Measurements from ENCODE around the gene UBTD1.

UBTD1 gene, protein sequence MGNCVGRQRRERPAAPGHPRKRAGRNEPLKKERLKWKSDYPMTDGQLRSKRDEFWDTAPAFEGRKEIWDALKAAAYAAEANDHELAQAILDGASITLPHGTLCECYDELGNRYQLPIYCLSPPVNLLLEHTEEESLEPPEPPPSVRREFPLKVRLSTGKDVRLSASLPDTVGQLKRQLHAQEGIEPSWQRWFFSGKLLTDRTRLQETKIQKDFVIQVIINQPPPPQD

DNA sequence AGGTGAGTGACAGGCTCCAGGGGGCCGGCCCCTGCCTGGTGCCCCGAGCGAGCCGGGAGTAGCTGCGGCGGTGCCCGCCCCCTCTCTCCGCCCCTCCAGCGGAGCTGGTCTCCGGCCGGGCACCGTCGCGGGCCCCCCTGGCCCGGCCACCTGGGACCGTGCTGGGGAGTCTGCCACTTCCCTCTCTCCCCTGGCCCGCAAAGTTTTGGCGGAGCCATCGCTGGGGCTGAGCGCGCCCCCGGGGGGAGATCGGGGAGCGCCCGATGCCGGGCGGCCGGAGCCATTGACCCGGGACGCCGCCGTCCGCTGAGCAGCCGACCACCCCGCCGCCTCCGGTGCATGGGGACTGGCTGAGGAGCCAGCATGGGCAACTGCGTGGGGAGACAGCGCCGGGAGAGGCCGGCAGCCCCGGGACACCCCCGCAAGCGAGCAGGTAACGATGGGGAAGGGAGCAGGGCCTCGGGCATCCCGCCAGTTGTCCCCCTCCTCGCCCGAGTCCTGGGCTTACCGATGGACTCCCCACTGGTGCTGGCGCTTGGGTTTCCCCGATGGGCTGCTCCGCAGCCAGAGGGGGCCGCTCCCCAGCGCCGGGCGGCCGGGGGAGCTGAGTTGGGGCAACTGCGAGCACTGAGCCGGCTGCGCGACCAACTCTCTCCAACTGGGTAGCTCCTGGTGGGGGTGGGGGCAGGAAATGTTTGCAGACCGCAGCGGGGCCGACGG lies at the start of gene UBTD1:
Gene UBTD1, plus strand, starts transcription at position 84 of the 720 bp plus-strand sequence. Its CDS starts 280 bp downstream, at position 364.
- H3K9me3 ChIP-seq (ENCODE audit: control insufficient read depth in 5 of 5, low read length in 5 of 5), result no peaks in the 10 kb centered on the region
- H3K4me3 ChIP-seq (ENCODE audit: low read depth in 1 of 5, low read length in 5 of 5), result peak within 1 kb of the TSS; percentile 74 to 96 (median 82)
- H3K36me3 ChIP-seq (ENCODE audit: control insufficient read depth in 5 of 5, insufficient read depth in 5 of 5, low read length in 5 of 5), result no peaks in the 10 kb centered on the region
- peak within 1 kb of the TSS; percentile 87 for H3K27ac ChIP-seq (ENCODE audit: low read depth, low read length)
- H3K9ac ChIP-seq (ENCODE audit: low read length in 5 of 5), result peak within 1 kb of the TSS; percentile 79 to 93 (median 85)
- peaks cover 0 to 51% (median 32%) of the 10 kb centered on the region in 5 donors for H3K4me1 ChIP-seq (ENCODE audit: control insufficient read depth in 5 of 5, insufficient read depth in 5 of 5, low read length in 5 of 5)
- H3K27me3 ChIP-seq (ENCODE audit: control insufficient read depth in 5 of 5, insufficient read depth in 4 of 5, low read length in 5 of 5), result no peaks in the 10 kb centered on the region

DNA sequence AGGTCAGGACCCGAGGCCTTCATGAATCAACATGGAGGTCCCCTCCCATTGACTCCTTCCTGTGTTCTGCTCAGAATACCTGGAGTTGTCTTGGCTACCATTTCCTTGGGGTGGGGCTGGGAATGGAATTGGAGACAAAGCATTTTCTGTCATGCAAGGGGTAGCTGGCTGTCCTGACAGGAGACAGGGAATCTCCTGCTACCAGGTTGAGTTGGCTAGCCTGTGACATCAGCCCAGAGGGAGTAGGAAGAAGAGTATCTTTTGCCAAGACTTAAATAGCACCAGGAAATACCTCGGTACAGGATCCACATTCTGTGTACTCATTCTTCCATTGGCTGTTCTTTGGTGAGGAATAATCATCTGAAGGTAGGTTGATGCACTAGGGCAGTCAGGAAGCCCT lies 47.9 kb upstream of the UBTD1 start:
- Histone ChIP-seq H3K36me3 (ENCODE audit: control insufficient read depth in 5 of 5, insufficient read depth in 5 of 5, low read length in 5 of 5) (peaks cover 0 to 34% (median 17%) of the 10 kb centered on the region in 5 donors), H3K9ac (ENCODE audit: low read length in 5 of 5) (no peak overlapping the region), H3K27me3 (ENCODE audit: control insufficient read depth in 5 of 5, insufficient read depth in 4 of 5, low read length in 5 of 5) (no peaks in the 10 kb centered on the region), H3K4me1 (ENCODE audit: control insufficient read depth in 5 of 5, insufficient read depth in 5 of 5, low read length in 5 of 5) (peaks cover 6 to 43% (median 40%) of the 10 kb centered on the region in 5 donors), H3K27ac (ENCODE audit: low read depth, low read length) (no peak overlapping the region), H3K4me3 (ENCODE audit: low read depth in 1 of 5, low read length in 5 of 5) (no peak overlapping the region), H3K9me3 (ENCODE audit: control insufficient read depth in 5 of 5, low read length in 5 of 5) (no peaks in the 10 kb centered on the region)

DNA sequence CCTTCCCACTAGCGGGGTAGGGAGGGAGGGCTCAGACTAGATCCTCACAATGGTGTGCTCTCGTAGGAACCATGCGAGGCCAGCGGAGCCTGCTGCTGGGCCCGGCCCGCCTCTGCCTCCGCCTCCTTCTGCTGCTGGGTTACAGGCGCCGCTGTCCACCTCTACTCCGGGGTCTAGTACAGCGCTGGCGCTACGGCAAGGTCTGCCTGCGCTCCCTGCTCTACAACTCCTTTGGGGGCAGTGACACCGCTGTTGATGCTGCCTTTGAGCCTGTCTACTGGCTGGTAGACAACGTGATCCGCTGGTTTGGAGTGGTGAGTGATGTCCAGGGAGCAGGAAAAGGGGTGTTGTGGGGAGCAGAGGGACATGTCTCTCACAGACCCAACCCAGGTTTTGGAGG lies 47.1 kb upstream of the UBTD1 start:
- H3K27me3 ChIP-seq (ENCODE audit: control insufficient read depth in 5 of 5, insufficient read depth in 4 of 5, low read length in 5 of 5), result no peaks in the 10 kb centered on the region
- no peak overlapping the region for H3K4me3 ChIP-seq (ENCODE audit: low read depth in 1 of 5, low read length in 5 of 5)
- H3K9me3 ChIP-seq (ENCODE audit: control insufficient read depth in 5 of 5, low read length in 5 of 5), result no peaks in the 10 kb centered on the region
- no peak overlapping the region for H3K27ac ChIP-seq (ENCODE audit: low read depth, low read length)
- H3K9ac ChIP-seq (ENCODE audit: low read length in 5 of 5), result no peak overlapping the region
- peaks cover 0 to 41% (median 24%) of the 10 kb centered on the region in 5 donors for H3K36me3 ChIP-seq (ENCODE audit: control insufficient read depth in 5 of 5, insufficient read depth in 5 of 5, low read length in 5 of 5)
- H3K4me1 ChIP-seq (ENCODE audit: control insufficient read depth in 5 of 5, insufficient read depth in 5 of 5, low read length in 5 of 5), result peaks cover 6 to 38% (median 35%) of the 10 kb centered on the region in 5 donors

DNA sequence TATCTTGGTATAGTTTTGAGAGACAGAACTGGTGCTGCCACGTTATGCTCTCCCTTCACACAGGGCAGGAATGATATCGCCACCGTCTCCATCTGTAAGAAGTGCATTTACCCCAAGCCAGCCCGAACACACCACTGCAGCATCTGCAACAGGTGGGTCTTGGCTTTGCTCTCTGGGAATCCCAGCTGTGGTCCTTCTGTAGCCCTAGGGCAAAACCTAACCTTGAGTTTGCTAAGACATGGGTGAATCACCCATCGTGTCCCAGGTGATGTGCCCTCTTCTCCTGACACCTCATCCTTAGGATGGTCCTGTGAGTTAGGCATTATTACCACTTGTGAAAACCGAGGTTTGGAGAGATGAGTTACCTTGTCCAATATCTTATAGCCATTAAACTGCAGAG lies 46.4 kb upstream of the UBTD1 start:
- Histone ChIP-seq H3K27ac (ENCODE audit: low read depth, low read length) (no peak overlapping the region), H3K36me3 (ENCODE audit: control insufficient read depth in 5 of 5, insufficient read depth in 5 of 5, low read length in 5 of 5) (peaks cover 0 to 49% (median 32%) of the 10 kb centered on the region in 5 donors), H3K4me3 (ENCODE audit: low read depth in 1 of 5, low read length in 5 of 5) (no peak overlapping the region), H3K4me1 (ENCODE audit: control insufficient read depth in 5 of 5, insufficient read depth in 5 of 5, low read length in 5 of 5) (peaks cover 6 to 30% (median 27%) of the 10 kb centered on the region in 5 donors), H3K9me3 (ENCODE audit: control insufficient read depth in 5 of 5, low read length in 5 of 5) (no peaks in the 10 kb centered on the region), H3K27me3 (ENCODE audit: control insufficient read depth in 5 of 5, insufficient read depth in 4 of 5, low read length in 5 of 5) (no peaks in the 10 kb centered on the region), H3K9ac (ENCODE audit: low read length in 5 of 5) (no peak overlapping the region)

DNA sequence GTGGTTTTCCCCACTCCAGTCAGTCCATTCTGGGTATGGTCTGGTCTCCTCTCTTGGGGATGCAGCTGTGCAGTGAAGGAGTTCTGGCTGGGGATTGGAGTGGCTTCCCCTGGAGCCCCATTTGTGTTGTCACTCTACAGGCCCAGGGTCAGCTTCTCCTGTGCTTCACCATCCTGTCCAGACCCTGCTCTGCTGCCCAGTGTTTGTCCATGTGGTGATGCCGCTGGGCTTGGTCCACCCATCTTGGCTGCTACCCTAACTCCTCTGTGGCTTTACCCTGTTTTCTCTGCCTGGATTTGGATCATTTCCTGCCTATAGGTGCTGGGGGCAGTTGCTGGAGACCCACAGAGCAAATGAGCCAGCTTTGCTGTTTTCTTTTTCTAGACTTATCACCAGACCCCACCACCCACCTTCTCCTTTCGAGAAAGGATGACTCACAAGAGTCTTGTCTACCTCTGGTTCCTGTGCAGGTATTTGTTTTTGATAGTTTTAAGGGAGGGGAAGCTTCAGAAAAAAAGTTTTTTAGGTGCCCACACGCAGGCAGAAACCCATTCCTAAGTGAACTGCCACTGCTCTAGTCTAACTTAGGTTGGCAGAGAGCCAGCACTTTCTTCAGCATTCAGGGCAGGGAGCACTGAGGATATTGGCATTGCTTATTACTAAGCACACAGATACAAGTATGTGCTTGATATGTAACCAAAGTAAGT lies 44.2 kb upstream of the UBTD1 start:
- H3K27ac ChIP-seq (ENCODE audit: low read depth, low read length), result peak overlapping the region; percentile 42
- H3K27me3 ChIP-seq (ENCODE audit: control insufficient read depth in 5 of 5, insufficient read depth in 4 of 5, low read length in 5 of 5), result no peaks in the 10 kb centered on the region
- peak overlapping the region in 2 of 5 donors; percentile 29 to 44 for H3K9ac ChIP-seq (ENCODE audit: low read length in 5 of 5)
- H3K36me3 ChIP-seq (ENCODE audit: control insufficient read depth in 5 of 5, insufficient read depth in 5 of 5, low read length in 5 of 5), result peaks cover 0 to 69% (median 51%) of the 10 kb centered on the region in 5 donors
- no peak overlapping the region for H3K4me3 ChIP-seq (ENCODE audit: low read depth in 1 of 5, low read length in 5 of 5)
- peaks cover 4 to 26% (median 22%) of the 10 kb centered on the region in 5 donors for H3K4me1 ChIP-seq (ENCODE audit: control insufficient read depth in 5 of 5, insufficient read depth in 5 of 5, low read length in 5 of 5)
- no peaks in the 10 kb centered on the region for H3K9me3 ChIP-seq (ENCODE audit: control insufficient read depth in 5 of 5, low read length in 5 of 5)

DNA sequence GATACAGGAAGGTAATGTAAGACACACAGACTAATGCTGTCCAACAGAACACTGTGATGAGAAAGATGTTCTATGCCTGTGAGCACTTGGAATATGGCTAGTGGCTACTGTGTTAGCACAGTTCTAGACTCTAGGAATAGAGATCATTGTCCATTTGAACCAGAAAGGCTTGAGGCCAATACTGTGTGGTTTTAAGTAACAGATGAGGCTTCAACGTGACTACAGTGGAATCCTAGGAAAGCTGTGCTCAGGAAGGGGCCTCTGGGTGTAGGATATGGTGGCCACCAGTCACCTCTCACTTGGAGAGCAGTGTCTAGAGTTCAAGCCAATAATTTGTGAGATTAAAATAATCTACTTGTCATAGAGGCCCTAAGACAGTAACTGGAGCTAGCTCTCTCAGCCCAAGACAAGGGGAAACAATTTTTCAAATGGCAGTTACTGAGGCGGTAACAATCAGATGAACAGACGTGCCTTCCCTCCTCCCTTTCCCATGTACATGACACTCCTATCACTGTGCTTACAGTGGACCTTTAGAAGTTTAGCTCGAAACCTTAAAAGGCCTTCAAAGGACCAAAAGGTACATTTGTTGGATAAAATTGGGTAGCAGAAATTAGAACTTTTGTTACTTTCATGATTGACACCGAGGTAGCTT lies 42.6 kb upstream of the UBTD1 start:
- Histone ChIP-seq H3K27me3 (ENCODE audit: control insufficient read depth in 5 of 5, insufficient read depth in 4 of 5, low read length in 5 of 5) (no peaks in the 10 kb centered on the region), H3K4me3 (ENCODE audit: low read depth in 1 of 5, low read length in 5 of 5) (no peak overlapping the region), H3K36me3 (ENCODE audit: control insufficient read depth in 5 of 5, insufficient read depth in 5 of 5, low read length in 5 of 5) (peaks cover 7 to 82% (median 68%) of the 10 kb centered on the region in 5 donors), H3K4me1 (ENCODE audit: control insufficient read depth in 5 of 5, insufficient read depth in 5 of 5, low read length in 5 of 5) (peaks cover 4 to 18% (median 16%) of the 10 kb centered on the region in 5 donors), H3K27ac (ENCODE audit: low read depth, low read length) (peak overlapping the region; percentile 42), H3K9me3 (ENCODE audit: control insufficient read depth in 5 of 5, low read length in 5 of 5) (no peaks in the 10 kb centered on the region), H3K9ac (ENCODE audit: low read length in 5 of 5) (no peak overlapping the region)

DNA sequence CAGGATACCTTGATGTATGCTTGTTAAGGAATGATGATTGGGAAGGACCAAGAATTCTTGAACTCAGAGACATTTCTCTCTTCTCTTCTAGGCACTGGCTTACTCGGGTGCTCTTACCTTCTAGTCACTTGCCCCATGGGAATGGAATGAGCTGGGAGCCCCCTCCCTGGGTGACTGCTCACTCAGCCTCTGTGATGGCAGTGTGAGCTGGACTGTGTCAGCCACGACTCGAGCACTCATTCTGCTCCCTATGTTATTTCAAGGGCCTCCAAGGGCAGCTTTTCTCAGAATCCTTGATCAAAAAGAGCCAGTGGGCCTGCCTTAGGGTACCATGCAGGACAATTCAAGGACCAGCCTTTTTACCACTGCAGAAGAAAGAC lies 42.0 kb upstream of the UBTD1 start:
- H3K4me1 ChIP-seq (ENCODE audit: control insufficient read depth in 5 of 5, insufficient read depth in 5 of 5, low read length in 5 of 5), result peaks cover 4 to 18% (median 15%) of the 10 kb centered on the region in 5 donors
- H3K4me3 ChIP-seq (ENCODE audit: low read depth in 1 of 5, low read length in 5 of 5), result no peak overlapping the region
- peaks cover 7 to 85% (median 73%) of the 10 kb centered on the region in 5 donors for H3K36me3 ChIP-seq (ENCODE audit: control insufficient read depth in 5 of 5, insufficient read depth in 5 of 5, low read length in 5 of 5)
- H3K9me3 ChIP-seq (ENCODE audit: control insufficient read depth in 5 of 5, low read length in 5 of 5), result no peaks in the 10 kb centered on the region
- H3K27ac ChIP-seq (ENCODE audit: low read depth, low read length), result no peak overlapping the region
- no peak overlapping the region for H3K9ac ChIP-seq (ENCODE audit: low read length in 5 of 5)
- no peaks in the 10 kb centered on the region for H3K27me3 ChIP-seq (ENCODE audit: control insufficient read depth in 5 of 5, insufficient read depth in 4 of 5, low read length in 5 of 5)

DNA sequence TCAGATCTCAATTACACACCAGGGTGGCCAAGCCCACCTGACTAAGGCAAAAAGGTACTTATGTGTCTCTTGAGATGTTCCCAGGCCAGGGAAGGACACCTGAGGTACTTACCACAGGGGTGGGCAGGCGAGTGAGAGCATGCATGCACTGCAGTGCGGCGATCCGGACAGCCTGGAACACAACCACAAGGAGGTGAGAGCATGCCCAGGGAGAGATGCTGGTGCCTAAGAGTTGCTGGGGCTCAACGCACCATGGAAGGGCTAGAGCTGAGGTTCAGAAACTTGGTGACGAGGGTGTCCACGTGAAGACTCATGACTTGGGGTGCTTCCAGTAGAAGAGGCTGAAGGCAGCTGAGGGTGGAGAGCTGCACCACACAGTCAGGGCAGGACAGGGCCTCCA lies 39.6 kb upstream of the UBTD1 start:
- H3K4me1 ChIP-seq (ENCODE audit: control insufficient read depth in 5 of 5, insufficient read depth in 5 of 5, low read length in 5 of 5), result peaks cover 4 to 21% (median 11%) of the 10 kb centered on the region in 5 donors
- H3K9ac ChIP-seq (ENCODE audit: low read length in 5 of 5), result no peak overlapping the region
- no peak overlapping the region for H3K4me3 ChIP-seq (ENCODE audit: low read depth in 1 of 5, low read length in 5 of 5)
- H3K9me3 ChIP-seq (ENCODE audit: control insufficient read depth in 5 of 5, low read length in 5 of 5), result no peaks in the 10 kb centered on the region
- H3K27ac ChIP-seq (ENCODE audit: low read depth, low read length), result no peak overlapping the region
- no peaks in the 10 kb centered on the region for H3K27me3 ChIP-seq (ENCODE audit: control insufficient read depth in 5 of 5, insufficient read depth in 4 of 5, low read length in 5 of 5)
- H3K36me3 ChIP-seq (ENCODE audit: control insufficient read depth in 5 of 5, insufficient read depth in 5 of 5, low read length in 5 of 5), result peaks cover 7 to 89% (median 86%) of the 10 kb centered on the region in 5 donors

DNA sequence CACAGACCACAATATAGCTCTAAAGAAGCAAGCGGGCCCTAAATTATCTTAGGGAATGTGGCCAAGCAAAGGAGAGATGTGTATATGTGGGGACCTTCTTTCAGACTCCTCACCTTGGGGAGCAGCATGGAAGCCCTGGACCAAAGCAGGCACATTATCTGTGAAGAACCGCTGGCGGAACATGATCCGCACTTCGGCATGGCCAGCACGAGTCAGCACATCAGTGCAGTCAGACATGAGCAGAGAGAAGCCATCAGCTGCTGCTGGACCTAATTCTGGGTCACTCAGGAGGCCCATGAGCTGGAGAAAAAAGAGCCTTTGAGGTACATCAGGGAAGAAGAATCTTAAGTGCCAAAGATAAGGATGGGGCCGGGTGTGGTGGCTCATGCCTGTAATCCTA lies 38.8 kb upstream of the UBTD1 start:
- H3K9ac ChIP-seq (ENCODE audit: low read length in 5 of 5), result peak overlapping the region in 1 of 5 donors; percentile 23
- H3K36me3 ChIP-seq (ENCODE audit: control insufficient read depth in 5 of 5, insufficient read depth in 5 of 5, low read length in 5 of 5), result peaks cover 7 to 94% (median 84%) of the 10 kb centered on the region in 5 donors
- H3K4me3 ChIP-seq (ENCODE audit: low read depth in 1 of 5, low read length in 5 of 5), result no peak overlapping the region
- H3K27me3 ChIP-seq (ENCODE audit: control insufficient read depth in 5 of 5, insufficient read depth in 4 of 5, low read length in 5 of 5), result no peaks in the 10 kb centered on the region
- no peaks in the 10 kb centered on the region for H3K9me3 ChIP-seq (ENCODE audit: control insufficient read depth in 5 of 5, low read length in 5 of 5)
- H3K27ac ChIP-seq (ENCODE audit: low read depth, low read length), result no peak overlapping the region
- H3K4me1 ChIP-seq (ENCODE audit: control insufficient read depth in 5 of 5, insufficient read depth in 5 of 5, low read length in 5 of 5), result peaks cover under 1 to 15% (median 7%) of the 10 kb centered on the region in 5 donors

Data from subcutaneous abdominal adipose tissue (tissue), 5 donors.